8988T (cell line): ENCODE measurements around the gene PLEKHA7.

Source experiments
- DNase-seq: peaks from one replicate; pipeline ENCODE4 v3.0.0; 2011

The PLEKHA7 gene

DNA sequence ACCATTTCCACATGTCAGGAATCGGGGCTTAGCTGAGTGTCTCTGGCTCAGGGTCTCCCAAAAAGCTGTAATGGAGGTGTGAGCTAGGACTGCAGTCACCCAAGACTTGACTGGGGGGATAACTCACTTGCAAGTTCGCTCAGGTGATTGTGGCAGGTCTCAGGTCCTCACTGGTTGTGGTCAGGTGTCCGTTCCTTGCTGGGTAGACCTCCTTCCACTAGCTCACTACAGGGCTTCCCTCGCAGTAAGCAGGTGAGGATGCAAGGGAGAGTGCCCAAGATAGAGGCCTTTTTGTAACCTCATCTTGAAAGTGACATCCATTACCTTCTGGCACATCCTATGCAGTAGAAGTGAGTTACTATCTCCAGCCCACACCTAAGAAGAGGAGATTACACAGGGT, 246.3 kb downstream of the PLEKHA7 start:
- no peak for DNase-seq

DNA sequence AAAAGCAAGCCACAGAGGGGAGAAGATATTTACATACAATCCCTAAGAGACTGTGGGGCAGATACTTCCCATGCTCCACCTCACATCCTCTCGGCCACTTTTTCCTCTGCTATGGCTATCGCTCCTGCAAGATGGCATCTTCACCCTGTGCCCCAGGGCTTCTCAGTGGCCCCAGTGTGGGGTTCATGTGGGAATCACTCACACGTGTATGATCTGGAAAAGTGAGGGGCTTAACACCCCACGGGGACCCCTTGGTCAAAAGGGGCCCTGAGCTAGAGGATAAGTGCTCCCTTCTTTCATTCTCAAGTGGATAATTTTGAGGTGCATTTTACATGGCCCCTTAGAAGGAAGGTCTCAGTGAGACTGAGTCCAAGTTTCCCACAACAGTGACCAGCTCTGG, 247.1 kb downstream of the PLEKHA7 start:
- no peak for DNase-seq

DNA sequence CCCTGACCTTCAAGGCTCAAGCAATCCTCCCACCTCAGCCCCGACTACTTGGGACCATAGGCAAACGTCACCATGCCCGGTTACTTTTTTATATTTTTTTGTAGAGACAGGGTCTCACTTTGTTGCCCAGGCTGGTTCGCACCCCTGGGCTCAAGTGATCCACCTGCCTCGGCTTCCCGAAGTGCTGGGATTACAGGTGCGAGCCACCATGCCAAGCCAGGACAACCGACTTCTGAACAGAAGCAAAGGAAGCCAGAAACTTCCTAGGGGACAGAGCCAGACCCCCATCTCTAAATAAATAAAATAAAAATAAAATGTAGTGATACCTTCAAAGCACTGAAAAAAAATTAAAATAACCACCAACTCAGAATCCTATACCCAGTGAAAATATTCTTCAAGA, 249.3 kb downstream of the PLEKHA7 start:
- no peak for DNase-seq

DNA sequence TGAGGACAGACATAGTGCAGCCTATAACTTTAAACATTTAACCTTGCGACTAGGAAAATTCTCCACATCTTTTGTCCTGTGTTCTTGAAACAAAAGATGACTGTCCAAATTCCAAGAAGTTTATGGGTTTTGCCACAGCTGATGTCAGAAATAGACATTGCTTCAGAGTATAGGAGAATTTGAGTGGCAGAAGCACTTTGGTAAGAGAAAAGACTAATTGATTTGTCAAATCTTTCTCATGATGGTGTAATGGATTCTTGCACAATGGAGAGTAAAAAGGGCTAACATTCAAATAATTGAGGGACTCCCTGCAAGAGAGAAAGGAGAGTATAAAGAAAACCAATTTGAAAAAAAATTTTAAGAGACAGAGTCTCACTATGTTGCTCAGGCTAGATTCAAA, 250.5 kb downstream of the PLEKHA7 start:
- DNase-seq = no peak

DNA sequence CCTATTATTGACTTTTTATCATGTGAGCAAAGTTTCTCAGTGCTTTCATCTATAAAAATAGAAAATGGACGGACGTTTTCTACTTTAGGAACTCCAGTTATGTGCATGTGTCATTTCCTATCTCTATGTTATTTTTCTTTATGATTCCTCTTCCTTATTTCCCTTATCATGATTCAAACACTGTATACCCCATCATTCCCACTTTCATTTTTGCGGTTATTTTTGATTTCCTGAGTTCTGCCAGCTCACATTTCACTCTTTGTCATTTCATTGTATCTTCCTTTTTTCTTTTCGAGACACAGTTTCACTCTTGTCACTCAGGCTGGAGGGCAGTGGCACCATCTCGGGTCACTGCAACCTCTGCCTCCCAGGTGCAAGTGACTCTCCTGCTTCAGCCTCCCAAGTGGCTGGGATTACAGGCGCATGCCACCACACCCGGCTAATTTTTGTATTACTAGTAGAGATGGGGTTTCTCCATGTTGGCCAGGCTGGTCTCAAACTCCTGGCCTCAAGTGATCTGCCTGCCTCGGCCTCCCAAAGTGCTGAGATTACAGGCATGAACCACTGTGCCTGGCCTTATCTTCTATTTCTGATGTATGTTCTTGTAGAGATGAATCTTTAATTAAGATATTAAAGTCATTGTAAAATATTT, 254.2 kb downstream of the PLEKHA7 start:
- no peak for DNase-seq

DNA sequence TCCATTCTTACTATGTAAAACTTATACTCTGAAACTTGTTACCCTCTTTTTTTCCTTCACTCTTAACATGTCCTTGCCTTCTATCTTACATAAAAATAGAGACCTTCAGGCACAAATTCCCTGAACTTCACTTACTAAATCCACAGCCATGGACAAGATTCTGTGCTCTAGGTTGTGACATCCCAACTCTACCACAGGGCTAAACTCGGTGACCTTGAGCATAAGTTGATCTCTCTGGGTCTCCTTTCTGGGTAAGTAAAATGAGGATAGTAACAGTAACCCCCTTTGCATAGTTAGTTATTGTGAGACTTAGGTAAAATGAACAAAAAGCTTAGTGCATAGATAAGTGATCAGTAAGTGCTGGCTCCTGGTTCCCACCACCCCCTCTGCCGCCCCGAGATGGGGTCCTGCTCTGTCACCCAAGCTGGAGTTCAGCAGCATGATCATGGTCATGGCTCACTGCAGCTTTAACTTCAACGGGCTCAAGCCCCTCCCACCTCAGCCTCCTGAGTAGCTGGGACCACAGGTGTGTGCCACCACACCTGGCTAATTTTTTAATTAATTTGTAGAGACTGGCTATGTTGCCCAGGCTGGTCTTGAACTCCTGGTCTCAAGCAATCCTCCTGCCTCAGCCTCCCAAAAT, 255.7 kb downstream of the PLEKHA7 start:
- no peak for DNase-seq

DNA sequence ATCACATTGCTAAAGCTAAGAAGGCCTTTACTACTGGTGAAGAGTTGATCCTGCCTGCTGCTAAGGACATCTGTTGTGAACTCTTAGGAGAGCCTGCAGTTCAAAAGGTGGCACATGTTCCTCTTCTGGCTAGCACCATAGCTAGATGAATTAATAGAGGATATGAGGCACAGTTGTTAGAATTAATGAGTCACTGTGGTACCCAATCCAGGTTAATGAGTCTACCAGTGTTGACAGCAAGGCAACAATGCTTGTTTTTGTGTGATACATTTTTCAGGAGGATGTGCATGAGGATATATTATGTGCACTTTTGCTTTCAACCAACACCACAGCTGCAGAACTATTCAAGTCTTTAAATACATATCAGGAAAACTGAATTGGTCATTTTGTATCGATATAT, 263.8 kb downstream of the PLEKHA7 start:
- no peak for DNase-seq

DNA sequence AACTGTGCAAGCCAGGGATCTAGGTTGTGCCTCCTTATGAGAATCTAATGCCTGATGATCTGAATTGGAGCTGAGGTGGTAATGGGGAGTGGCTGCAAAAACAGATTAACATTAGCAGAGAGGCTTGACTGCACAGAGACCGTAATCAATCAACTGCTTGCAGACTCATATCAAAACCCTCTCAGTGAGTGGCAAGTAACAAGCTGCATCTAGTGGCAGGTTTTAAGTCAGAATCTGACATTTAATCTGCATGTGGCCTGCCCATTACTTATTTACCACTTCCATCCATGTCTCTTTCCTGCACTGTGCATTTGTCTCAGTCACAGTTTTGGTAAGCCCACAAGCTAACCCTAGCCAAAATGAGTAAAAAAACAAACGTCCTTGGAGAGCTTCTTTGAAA, 264.5 kb downstream of the PLEKHA7 start:
- DNase-seq = no peak

DNA sequence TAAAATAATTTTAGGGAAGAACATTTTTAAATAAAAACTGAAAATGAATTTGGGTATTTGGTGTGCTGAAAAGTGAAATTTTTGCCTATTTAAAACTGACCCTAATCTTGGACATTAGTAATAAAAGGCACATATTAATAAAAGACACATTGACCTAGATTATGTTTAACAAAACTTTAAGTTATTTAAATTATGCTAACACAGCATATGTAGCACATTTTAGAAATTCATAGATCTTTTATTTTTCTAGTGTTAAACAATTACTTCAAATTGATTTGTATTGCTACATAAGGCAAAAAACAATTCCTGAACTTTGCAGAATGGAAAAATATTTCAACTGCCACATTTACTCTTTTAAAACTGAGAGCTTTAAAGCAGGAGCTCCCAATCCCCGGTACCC, 265.1 kb downstream of the PLEKHA7 start:
- no peak for DNase-seq

DNA sequence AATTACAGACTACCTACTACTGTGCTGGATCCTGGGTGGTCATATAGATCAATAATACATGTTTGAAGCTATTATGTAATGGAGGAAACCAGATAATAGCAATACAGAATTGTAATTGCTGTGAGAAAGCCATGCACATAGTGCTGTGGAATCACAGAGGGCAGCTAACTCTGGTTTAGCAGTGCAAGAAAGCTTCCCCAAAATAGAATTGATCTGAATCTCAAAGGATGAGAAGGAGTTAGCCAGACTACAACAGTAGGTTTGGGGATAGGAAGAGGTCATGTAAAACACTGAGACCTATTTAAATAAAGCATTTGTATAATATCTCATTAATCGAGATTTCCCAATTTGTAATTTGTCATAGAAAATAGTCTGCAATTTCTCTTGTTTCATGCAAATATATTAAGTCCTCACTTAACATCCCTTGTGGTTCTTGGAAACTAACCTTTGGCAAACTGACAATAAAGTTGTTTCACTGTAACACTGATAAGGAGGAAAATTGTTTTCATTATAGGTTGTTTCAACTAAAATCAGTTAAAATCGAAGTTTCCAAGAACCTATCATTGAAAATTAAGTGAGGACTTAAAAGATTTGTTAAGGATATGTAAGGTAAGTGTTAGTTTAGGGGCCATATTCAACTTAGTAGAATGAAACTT, 268.1 kb downstream of the PLEKHA7 start:
- no peak for DNase-seq

DNA sequence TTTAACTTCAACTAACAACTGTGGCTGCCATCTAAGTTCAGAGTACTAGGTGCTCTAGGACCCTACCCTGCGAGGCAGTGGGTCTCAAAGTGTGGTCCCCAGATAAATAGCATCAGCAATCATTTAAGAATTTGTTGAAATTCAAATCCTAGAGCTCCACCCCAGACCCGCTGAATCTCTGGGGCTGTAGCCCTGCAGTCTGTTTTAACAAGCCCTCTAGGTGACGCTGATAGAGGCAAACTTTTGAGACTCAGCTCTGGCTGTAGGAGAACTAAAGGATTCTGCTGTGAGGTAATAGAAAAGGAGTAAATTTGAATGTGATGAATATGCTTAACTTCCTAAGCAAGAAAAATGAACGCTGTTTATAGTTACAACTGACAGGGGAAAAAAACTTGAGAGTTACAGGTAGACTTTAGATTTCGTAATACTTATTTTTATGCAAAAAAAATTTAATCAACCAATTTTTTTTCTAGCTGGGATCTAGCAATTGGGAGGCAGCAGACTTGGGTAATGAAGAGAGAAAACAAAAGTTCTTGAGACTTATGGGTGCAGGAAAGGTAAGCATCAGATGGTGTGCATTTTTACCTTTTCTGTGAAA, 270.0 kb downstream of the PLEKHA7 start:
- no peak for DNase-seq

DNA sequence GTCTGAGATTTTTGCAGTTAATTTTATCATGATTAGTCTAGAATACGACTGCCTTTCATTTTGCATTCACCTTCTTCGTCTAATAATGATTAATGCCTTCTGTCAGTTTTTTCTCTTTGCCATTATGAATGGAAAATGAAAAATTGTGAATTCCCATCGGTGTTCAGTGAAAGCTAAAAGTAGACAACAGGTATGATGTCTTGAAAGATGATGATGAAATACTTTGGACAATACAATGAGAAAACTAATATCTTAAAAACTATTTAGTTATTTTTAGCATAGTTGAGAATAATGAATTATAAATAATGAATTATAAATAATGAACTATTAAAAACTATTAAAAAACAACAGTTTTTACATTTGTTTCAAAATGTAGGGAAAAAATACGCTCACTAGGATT, 270.7 kb downstream of the PLEKHA7 start:
- DNase-seq = no peak

DNA sequence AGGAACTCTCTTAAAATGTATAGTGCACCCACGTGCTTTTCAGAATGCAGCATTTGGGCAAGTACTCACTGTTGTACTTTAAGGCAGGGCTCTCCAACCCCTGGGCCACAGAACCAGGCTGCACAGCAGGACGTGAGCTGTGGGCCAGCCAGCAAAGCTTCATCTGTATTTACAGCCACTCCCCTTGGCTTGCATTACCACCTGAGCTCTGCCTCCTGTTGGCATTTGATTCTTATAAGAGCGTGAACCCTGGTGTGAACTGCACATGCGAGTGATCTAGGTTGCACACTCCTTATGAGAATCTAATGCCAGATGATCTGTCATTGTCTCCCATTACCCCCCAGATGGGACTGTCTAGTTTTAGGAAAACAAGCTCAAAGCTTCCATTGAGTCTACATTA, 272.7 kb downstream of the PLEKHA7 start:
- no peak for DNase-seq

DNA sequence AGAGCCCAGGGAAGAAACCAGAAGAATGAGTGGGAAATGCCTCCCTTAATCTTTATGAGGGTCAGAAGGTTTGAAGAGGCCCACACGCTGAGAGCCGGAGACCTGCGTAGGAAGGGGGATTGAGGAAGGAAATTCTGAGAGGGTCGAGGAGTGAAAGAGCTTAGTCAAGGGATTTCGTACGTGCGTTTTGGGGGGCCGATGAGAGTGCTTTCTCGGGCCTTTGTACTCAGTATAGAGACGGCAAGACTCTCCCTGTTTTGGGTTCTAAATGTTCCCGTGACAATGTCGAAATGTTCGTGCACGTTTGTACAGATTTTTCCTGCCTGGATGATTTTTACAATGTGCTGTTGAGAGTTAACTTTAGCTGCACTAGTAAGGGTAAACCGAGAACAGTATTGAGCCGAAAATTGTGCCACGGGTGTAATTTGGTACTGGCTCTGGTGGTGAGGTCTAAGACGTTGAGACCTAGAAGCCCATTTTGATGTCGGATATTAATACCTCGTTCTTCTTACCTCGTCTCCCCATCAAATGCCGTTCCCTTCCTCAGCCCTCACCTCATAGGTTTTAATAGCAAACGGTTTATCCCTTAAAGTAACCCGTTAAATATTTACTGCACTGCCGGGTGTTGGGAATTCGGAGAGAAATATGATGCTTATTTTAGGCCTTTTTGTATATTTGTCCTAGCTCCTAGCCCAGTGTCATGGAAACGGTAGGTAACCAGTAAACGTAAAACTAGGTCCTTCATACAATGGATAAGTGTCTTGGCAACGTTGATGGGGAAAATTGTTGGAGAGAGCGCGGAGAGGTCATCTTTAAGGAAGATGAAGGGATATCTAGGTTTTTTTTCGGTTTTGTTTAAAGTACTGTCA, 275.0 kb downstream of the PLEKHA7 start:
- no peak for DNase-seq

DNA sequence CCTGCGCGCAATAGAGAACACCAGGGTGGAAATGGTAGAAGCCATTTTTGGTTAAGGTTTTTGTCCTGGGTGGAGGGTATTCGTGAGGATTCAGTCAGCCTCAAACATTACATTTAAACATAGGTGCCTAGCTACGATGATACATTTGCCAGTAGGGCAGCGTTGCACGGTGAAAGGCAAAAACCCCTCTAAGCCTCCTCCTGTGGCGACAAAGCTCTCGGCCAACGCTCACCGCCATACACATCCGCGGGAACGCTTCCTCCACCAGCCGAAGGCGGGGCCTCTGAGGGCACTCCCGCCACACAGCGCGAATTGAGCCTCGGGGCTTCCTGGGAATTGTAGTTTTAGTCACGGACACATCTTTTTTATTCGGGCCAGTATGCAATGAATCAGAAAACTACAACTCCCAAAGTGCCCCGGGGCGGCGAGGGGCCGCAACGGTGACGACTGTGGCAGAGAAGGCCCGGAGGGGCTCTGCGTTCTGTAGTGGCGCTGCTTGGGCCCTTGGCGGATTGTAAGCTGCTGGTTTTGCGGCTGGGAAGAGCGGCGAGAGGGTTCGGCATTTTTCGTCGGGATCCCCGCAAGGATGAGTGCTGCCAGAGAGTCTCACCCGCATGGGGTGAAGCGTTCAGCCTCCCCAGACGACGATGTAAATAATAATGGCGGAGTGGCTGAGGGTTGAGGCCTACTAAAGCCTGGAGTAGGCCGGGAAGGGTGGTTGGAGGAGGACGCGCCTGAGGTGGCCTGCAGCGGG, 275.8 kb downstream of the PLEKHA7 start, which contains the start of gene C11orf58:
Gene C11orf58 (plus strand): TSS at position 455 of the 754 bp plus-strand sequence. CDS start 132 bp downstream, at position 587.
- peak; percentile 44 for DNase-seq

DNA sequence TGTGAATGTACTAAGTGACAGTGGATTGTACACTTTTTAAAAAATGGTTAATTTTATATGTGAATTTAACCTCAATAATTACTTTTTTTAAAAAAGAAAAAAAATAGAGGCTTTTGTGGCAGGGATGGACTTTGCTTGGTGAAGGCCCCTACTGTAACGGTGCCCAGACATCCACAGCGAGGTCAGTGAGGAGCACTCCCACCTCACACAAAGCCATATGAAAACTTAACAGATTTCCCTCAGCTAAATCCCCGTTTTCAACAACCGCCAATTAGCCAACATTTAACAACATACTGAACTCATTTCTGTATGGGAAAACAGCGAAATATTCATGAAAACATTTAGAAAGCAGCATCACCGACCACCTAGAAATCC, 276.4 kb downstream of the PLEKHA7 start:
- DNase-seq = no peak
